Measurements from ENCODE around the gene IKZF2. TPM values are rescaled to one million over a fixed set of nuclear protein-coding genes. Genes with fewer than 3 reads are reported as not detected.

Gene IKZF2
- total RNA-seq, 1 experiment from 2014 or later: 0.44 TPM

DNA sequence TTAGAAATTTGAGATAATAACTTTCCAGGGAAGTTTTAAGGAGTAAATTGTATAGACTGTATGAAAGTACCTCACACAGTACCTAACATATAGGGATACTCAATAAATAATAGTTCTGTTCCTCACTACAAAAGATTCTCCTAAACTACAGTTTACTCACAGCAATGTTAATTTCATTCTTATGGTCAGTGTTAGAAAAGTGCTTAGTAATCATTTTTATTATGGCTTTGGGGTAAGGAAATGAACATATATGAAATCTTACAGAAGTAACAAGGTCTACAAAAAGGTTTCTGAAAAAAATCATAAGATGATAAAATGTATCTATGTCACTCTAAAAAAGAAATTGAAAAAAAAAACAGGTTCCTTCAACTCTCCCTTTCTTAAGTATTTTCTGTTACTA is 67.2 kb downstream of the IKZF2 start:
- in situ Hi-C loops (cut with HindIII; ENCODE audit: low pct_unique_long_range_greater_than_20kb, low sequenced_read_pairs): no loop called here
- DNase-seq (ENCODE audit: low read depth, low spot score): no peak
- Histone ChIP-seq H3K36me3 (ENCODE audit: control insufficient read depth, insufficient read depth, low read length) (no peaks in the 10 kb centered on the region), H3K4me3 (ENCODE audit: low read depth in 2 of 2, low read length in 2 of 2) (no peak overlapping the region), H3K27me3 (ENCODE audit: control insufficient read depth, insufficient read depth, low read length) (no peaks in the 10 kb centered on the region), H3K4me1 (ENCODE audit: control insufficient read depth, insufficient read depth, low read length) (no peaks in the 10 kb centered on the region), H3K27ac (ENCODE audit: low read length) (no peak overlapping the region), H3K9me3 (ENCODE audit: control insufficient read depth, insufficient read depth, low read depth, low read length) (no peaks in the 10 kb centered on the region)
- BruUV-seq (replicated peaks): no TSS peak
- intact Hi-C loops (cut with micrococcal nuclease; ENCODE audit: unreplicated experiment): no loop called here
- no peak for ATAC-seq
- ChIA-PET POLR2A (no interaction called here), CTCF (no interaction called here)
- TF ChIP-seq CTCF (IDR thresholded peaks at IDR 0.05): no peak
- TF ChIP-seq, protein P1, sequence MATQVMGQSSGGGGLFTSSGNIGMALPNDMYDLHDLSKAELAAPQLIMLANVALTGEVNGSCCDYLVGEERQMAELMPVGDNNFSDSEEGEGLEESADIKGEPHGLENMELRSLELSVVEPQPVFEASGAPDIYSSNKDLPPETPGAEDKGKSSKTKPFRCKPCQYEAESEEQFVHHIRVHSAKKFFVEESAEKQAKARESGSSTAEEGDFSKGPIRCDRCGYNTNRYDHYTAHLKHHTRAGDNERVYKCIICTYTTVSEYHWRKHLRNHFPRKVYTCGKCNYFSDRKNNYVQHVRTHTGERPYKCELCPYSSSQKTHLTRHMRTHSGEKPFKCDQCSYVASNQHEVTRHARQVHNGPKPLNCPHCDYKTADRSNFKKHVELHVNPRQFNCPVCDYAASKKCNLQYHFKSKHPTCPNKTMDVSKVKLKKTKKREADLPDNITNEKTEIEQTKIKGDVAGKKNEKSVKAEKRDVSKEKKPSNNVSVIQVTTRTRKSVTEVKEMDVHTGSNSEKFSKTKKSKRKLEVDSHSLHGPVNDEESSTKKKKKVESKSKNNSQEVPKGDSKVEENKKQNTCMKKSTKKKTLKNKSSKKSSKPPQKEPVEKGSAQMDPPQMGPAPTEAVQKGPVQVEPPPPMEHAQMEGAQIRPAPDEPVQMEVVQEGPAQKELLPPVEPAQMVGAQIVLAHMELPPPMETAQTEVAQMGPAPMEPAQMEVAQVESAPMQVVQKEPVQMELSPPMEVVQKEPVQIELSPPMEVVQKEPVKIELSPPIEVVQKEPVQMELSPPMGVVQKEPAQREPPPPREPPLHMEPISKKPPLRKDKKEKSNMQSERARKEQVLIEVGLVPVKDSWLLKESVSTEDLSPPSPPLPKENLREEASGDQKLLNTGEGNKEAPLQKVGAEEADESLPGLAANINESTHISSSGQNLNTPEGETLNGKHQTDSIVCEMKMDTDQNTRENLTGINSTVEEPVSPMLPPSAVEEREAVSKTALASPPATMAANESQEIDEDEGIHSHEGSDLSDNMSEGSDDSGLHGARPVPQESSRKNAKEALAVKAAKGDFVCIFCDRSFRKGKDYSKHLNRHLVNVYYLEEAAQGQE (IDR thresholded peaks at IDR 0.05; ENCODE audit: insufficient read depth in 1 of 2, low read depth in 2 of 2, low read length in 1 of 2): no peak
- TF ChIP-seq POLR2AphosphoS5 (IDR thresholded peaks at IDR 0.05; ENCODE audit: low read depth, low read length): no peak
- no peak for TF ChIP-seq TCF7L2 (IDR thresholded peaks at IDR 0.05; ENCODE audit: low read depth, low read length)
- no peak for TF ChIP-seq SIN3A (IDR thresholded peaks at IDR 0.05; ENCODE audit: borderline replicate concordance, insufficient read depth, low read depth, low read length)

- Histone ChIP-seq H3K27ac (ENCODE audit: low read length) (no peak overlapping the region), H3K4me1 (ENCODE audit: control insufficient read depth, insufficient read depth, low read length) (no peaks in the 10 kb centered on the region), H3K27me3 (ENCODE audit: control insufficient read depth, insufficient read depth, low read length) (no peaks in the 10 kb centered on the region), H3K9me3 (ENCODE audit: control insufficient read depth, insufficient read depth, low read depth, low read length) (no peaks in the 10 kb centered on the region), H3K4me3 (ENCODE audit: low read depth in 2 of 2, low read length in 2 of 2) (no peak overlapping the region), H3K36me3 (ENCODE audit: control insufficient read depth, insufficient read depth, low read length) (no peaks in the 10 kb centered on the region)
- no peak for ATAC-seq
- no peak for TF ChIP-seq CTCF (IDR thresholded peaks at IDR 0.05)
- TF ChIP-seq TCF7L2 (IDR thresholded peaks at IDR 0.05; ENCODE audit: low read depth, low read length): no peak
- no peak for TF ChIP-seq POLR2AphosphoS5 (IDR thresholded peaks at IDR 0.05; ENCODE audit: low read depth, low read length)
- TF ChIP-seq, protein P1 (IDR thresholded peaks at IDR 0.05; ENCODE audit: insufficient read depth in 1 of 2, low read depth in 2 of 2, low read length in 1 of 2): no peak
- TF ChIP-seq SIN3A (IDR thresholded peaks at IDR 0.05; ENCODE audit: borderline replicate concordance, insufficient read depth, low read depth, low read length): no peak
- ChIA-PET POLR2A (no interaction called here), CTCF (no interaction called here)
- BruUV-seq (replicated peaks): no TSS peak
- intact Hi-C loops (cut with micrococcal nuclease; ENCODE audit: unreplicated experiment) (no loop called here), in situ Hi-C loops (cut with HindIII; ENCODE audit: low pct_unique_long_range_greater_than_20kb, low sequenced_read_pairs) (no loop called here)
- no peak for DNase-seq (ENCODE audit: low read depth, low spot score)
These were observed 70.3 kb downstream of the IKZF2 start for GRCh38 chr2:213080969-213081617.
